ENCODE measurements around the gene SPRING1. TPM values are rescaled to one million over a fixed set of nuclear protein-coding genes. Genes with fewer than 3 reads are reported as not detected.

SPRING1 gene
- total RNA-seq, 1 donor from 2014 or later, result 50.8 TPM

DNA sequence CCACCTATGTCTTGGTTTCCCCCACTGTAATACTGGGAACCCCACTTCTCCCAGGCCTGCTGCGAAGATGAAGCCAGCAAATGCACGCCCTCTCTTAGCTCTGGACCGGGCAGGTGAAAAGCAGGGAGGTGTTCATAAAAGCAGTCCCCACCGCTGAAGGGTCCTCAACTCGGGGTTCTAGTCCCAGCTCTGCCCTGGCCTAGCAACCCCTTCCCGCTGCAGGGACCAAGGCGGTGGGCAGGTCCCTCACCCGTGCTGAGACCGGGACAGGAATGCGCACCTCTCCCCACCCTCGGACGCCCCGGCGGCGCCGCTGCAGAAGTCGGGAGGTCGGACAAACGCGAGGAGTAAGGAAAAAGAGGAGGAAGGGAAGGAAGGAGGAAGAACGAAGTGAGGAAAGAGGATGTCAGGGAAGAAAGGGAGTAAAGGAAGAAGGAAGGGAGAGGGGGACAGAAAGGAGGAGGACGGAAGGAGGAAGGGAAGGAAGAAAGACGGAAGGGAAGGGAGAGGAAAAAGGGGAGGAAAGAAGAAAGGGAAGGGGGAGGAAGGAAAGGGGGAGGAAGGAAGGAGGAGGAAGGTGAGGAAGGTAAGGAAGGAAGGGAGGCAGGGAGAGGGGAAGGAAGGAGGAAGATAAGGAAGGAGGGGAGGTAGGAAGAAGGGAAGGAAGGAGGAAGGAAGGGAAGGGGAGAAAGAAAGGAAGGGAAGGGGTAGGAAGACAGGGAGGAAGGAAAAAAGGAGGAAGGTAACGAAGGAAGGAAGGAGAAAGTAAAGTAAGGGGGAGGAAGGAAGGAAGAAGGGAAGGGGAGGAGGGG, 701 bp downstream of the SPRING1 start:
- no peaks in the 10 kb centered on the region for H3K27me3 Mint-ChIP-seq (ENCODE audit: low read depth)
- no peaks in the 10 kb centered on the region for H3K9me3 Mint-ChIP-seq
- DNase-seq (ENCODE audit: low read depth, low spot score), result no peak
- H3K36me3 Mint-ChIP-seq (ENCODE audit: low read depth), result peaks cover 6% of the 10 kb centered on the region
- H3K4me1 Mint-ChIP-seq, result peaks cover 38% of the 10 kb centered on the region
- peak overlapping the region; percentile 94 for H3K4me3 Mint-ChIP-seq
- TF ChIP-seq, protein P1, sequence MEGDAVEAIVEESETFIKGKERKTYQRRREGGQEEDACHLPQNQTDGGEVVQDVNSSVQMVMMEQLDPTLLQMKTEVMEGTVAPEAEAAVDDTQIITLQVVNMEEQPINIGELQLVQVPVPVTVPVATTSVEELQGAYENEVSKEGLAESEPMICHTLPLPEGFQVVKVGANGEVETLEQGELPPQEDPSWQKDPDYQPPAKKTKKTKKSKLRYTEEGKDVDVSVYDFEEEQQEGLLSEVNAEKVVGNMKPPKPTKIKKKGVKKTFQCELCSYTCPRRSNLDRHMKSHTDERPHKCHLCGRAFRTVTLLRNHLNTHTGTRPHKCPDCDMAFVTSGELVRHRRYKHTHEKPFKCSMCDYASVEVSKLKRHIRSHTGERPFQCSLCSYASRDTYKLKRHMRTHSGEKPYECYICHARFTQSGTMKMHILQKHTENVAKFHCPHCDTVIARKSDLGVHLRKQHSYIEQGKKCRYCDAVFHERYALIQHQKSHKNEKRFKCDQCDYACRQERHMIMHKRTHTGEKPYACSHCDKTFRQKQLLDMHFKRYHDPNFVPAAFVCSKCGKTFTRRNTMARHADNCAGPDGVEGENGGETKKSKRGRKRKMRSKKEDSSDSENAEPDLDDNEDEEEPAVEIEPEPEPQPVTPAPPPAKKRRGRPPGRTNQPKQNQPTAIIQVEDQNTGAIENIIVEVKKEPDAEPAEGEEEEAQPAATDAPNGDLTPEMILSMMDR (conservative IDR thresholded peaks at IDR 0.05), result no peak
- H3K27ac Mint-ChIP-seq (ENCODE audit: unreplicated experiment), result peak overlapping the region; percentile 54

DNA sequence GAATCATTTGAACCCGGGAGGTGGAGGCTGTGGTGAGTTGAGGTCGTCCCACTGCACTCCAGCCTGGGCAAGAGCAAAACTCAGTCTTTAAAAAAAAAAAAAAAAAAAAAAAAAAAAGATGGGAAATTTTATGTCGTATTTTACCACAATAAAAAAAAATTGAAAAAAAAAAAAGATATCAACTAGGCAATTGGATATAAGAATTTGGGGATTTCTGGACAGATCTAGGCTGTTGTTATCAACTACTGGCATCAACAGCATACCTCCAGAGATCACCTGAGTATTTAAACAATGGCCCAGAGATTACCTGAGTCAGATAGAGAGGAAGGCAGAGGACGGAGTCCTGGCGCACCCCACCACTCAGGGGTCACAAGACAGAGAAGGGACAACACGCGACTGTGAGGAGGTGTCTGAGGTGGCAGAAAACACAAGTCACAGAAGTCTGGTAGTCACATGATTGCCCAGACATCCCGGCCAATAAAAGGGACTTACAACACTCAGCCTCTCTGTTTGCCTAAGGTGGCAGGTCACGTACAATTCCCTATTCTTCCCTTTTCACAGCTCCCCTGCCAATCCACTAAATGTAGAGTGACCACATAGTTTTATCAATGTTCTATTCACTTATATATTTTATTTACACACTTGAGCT, 1.8 kb downstream of the SPRING1 start:
- TF ChIP-seq, protein P1 (conservative IDR thresholded peaks at IDR 0.05), result no peak
- Mint-ChIP-seq H3K27me3 (ENCODE audit: low read depth) (no peaks in the 10 kb centered on the region), H3K36me3 (ENCODE audit: low read depth) (peaks cover 6% of the 10 kb centered on the region), H3K4me1 (peaks cover 38% of the 10 kb centered on the region), H3K9me3 (no peaks in the 10 kb centered on the region), H3K4me3 (peak overlapping the region; percentile 94), H3K27ac (ENCODE audit: unreplicated experiment) (no peak overlapping the region)
- DNase-seq (ENCODE audit: low read depth, low spot score), result no peak

DNA sequence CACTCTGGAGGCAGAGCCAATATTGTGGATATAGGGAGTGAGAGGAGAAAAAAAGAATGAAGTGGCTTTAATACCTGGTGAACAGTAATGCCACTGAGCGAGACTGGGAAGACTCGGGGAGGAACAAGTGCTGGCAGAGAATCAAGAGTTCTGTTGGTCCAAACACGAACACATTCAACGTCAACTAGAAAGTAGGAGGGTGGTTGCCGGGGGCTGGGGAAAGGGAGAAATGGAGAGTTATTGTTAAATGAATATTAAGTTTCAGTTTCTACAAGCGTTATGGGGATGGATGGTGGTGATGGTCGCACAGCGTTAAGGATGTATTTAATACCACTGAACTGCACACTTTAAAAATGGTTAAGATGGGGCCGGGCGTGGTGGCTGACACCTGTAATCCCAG, 2.8 kb downstream of the SPRING1 start:
- Mint-ChIP-seq H3K27me3 (ENCODE audit: low read depth) (no peaks in the 10 kb centered on the region), H3K9me3 (no peaks in the 10 kb centered on the region), H3K4me1 (peaks cover 38% of the 10 kb centered on the region), H3K4me3 (peak overlapping the region; percentile 61), H3K36me3 (ENCODE audit: low read depth) (peaks cover 6% of the 10 kb centered on the region), H3K27ac (ENCODE audit: unreplicated experiment) (no peak overlapping the region)
- TF ChIP-seq, protein P1 (conservative IDR thresholded peaks at IDR 0.05), result no peak
- no peak for DNase-seq (ENCODE audit: low read depth, low spot score)

DNA sequence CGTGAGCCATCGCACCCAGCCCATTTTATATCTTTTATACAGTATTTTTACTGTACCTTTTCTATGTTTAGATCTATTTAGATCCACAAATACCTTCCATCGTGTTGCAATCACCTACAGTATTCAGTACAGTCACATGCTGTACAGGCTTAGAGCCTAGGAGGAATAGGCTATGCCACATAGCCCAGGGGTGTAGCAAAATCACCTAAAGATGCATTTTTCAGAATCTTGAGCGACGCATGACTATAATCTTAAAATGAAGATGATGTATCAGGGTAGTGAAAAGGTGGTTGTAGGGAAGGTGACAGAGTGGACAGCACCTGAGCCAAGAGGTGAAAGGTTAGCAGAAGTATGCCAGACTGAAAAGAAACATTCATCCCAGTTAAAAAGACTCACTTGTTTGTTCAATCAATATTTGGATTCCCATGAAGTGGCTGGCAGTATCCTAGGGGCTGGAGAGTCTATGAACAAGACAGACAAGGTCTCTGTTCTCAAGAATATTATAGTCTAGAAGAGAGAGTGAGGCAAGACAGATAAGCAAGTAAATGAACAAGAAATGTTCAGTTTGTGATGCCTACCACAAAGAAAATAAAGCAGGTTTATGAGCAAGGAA, 3.6 kb downstream of the SPRING1 start:
- Mint-ChIP-seq H3K4me1 (peaks cover 35% of the 10 kb centered on the region), H3K27ac (ENCODE audit: unreplicated experiment) (peak overlapping the region; percentile 14), H3K4me3 (peak overlapping the region; percentile 61), H3K27me3 (ENCODE audit: low read depth) (no peaks in the 10 kb centered on the region), H3K9me3 (no peaks in the 10 kb centered on the region), H3K36me3 (ENCODE audit: low read depth) (peaks cover 6% of the 10 kb centered on the region)
- TF ChIP-seq, protein P1 (conservative IDR thresholded peaks at IDR 0.05), result no peak
- no peak for DNase-seq (ENCODE audit: low read depth, low spot score)

DNA sequence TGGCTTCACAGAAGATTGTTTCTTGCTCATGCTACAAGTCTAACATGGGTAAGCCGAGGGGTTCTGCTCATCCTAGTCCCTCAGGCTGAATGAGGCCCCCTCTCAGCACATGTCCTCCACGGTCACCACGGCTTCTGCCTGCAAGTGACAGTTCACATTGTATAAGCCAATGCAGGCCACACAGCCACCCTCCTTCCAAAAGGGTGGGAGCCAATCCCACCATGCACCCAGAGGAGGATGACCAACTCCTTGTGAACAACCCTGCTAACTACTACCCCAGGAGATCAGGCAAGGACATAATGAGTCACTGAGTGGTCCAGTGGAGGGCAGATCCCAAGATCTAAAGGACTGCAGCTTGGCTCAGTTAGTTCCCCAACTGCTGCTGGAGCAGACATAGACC, 6.1 kb downstream of the SPRING1 start:
- TF ChIP-seq, protein P1 (conservative IDR thresholded peaks at IDR 0.05), result no peak
- H3K4me1 Mint-ChIP-seq, result peaks cover 36% of the 10 kb centered on the region
- no peak for DNase-seq (ENCODE audit: low read depth, low spot score)
- H3K27me3 Mint-ChIP-seq (ENCODE audit: low read depth), result no peaks in the 10 kb centered on the region
- no peaks in the 10 kb centered on the region for H3K9me3 Mint-ChIP-seq
- peaks cover 6% of the 10 kb centered on the region for H3K36me3 Mint-ChIP-seq (ENCODE audit: low read depth)
- no peak overlapping the region for H3K27ac Mint-ChIP-seq (ENCODE audit: unreplicated experiment)
- H3K4me3 Mint-ChIP-seq, result no peak overlapping the region

All from neural crest cell (in vitro differentiated cells).